Fibroblast of the conjunctiva (primary cell): ENCODE measurements around the gene DLK2.
"Not testable (repeated sequence)": the region's sequence is repeated elsewhere in the genome, so short reads cannot be mapped to it uniquely, and the experiment has no call there.

ENCODE experiments used
- DNase-seq: peaks from one replicate; pipeline ENCODE4 v3.0.0-alpha.2; 2010; ENCODE audit warnings: low read depth

Gene DLK2

GRCh38 chr6:43426928-43427405 is 28.4 kb downstream of the DLK2 start:
- no peak for DNase-seq

DNA sequence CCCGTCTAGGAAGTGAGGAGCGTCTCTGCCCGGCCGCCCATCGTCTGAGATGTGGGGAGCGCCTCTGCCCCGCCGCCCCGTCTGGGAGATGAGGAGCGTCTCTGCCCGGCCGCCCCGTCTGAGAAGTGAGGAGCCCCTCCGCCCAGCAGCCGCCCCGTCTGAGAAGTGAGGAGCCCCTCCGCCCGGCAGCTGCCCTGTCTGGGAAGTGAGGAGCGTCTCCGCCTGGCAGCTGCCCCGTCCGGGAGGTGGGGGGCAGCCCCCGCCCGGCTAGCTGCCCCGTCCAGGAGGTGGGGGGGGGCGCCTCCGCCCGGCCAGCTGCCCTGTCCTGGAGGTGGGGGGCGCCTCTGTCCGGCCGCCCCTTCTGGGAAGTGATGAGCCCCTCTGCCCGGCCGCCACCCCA is 30.3 kb downstream of the DLK2 start:
- DNase-seq = not testable (repeated sequence)

DNA sequence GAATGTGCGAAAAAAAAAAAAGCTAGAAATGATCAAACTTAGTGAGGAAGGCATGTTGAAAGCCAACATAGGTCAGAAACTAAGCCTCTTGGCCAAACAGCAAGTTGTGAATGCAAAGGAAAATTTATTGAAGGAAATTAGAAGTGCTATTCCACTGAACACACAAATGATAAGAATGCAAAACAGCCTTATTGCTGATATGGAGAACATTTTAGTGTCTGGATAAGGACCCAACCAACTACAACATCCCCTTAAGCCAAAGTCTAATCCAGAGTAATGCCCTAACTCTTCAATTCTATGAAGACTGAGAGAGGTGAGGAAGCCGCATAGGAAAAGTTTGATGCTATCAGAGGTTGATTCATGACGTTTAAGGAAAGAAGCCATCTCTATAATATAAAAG is 33.5 kb downstream of the DLK2 start:
- no peak for DNase-seq

- no peak for DNase-seq
Observed at GRCh38 chr6:43420012-43420709, 35.2 kb downstream of the DLK2 start.

- DNase-seq = no peak
Observed at GRCh38 chr6:43416935-43417334, 38.4 kb downstream of the DLK2 start.

GRCh38 chr6:43415275-43415674 is 40.1 kb downstream of the DLK2 start:
- not testable (repeated sequence) for DNase-seq

GRCh38 chr6:43413002-43413401 is 42.3 kb downstream of the DLK2 start:
- no peak for DNase-seq

DNA sequence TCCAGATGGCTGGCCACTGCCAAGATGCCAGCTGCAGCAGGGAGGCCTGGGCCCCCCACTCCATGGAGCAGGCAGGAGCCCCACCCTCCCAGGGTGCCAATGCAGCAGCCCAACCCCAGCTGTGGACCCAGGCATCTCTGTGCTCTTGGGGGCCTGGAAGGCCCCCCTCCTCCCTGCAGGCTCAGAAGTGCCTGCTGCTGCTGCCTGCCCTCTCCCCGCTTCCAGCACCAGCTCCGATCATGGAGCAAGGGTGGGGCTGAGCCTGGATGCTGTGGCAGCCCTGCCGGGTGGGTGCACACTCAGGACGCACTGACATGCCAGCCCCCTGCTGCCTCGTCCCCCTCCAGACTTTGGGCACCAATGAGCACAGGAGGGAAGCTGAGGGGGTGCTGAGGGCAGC is 42.8 kb downstream of the DLK2 start:
- no peak for DNase-seq

- DNase-seq = not testable (repeated sequence)
Observed at GRCh38 chr6:43410776-43411175, 44.6 kb downstream of the DLK2 start.

DNA sequence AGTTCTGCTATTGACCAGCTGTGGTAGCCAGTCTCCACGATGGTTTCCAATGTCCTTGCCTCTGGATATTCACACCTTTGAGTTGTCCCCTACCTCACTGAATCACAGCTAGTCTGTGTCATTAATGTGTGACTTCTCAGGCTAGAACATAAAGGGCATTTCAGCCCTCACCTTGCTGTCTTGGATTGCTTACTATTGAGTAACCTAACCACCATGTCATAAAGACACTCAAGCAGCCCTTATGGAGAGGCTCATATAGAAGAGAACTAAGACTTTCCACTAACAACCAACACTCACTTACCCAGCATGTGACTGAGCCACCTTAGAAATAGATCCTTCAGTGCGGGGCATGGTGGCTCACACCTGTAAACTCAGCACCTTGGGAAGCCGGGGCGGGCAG is 47.1 kb downstream of the DLK2 start:
- DNase-seq = no peak

GRCh38 chr6:43407296-43407695 is 48.1 kb downstream of the DLK2 start:
- DNase-seq = no peak

DNA sequence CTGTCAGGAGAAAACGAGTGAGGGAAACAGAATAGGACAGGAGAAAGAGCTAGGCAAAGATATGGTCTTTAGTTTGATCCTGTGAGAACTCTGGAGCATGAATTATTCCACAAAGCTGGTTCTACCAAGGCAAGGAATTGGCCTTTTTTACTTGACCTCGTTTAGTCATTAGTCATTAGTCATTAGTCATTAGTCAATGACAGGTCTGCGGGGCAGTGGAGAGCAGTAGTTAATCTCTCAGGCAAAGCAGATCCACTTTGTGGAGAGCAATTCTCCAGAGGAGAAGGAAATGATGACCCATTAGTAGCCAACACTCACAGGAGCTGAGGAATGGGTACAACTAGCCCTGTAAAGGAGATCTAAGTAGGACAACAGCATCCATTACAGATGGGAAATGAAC is 50.0 kb downstream of the DLK2 start:
- DNase-seq = no peak

GRCh38 chr6:43402820-43403219 is 52.5 kb downstream of the DLK2 start:
- no peak for DNase-seq

GRCh38 chr6:43401730-43402129 is 53.6 kb downstream of the DLK2 start:
- DNase-seq = no peak
